ENCODE measurements around the gene LRRC55.
"Not testable (repeated sequence)": the region's sequence is repeated elsewhere in the genome, so short reads cannot be mapped to it uniquely, and the experiment has no call there.

Gene LRRC55

GRCh38 chr11:57162179-57162898 is 19.4 kb upstream of the LRRC55 start:
- FAIRE-seq: no peak

DNA sequence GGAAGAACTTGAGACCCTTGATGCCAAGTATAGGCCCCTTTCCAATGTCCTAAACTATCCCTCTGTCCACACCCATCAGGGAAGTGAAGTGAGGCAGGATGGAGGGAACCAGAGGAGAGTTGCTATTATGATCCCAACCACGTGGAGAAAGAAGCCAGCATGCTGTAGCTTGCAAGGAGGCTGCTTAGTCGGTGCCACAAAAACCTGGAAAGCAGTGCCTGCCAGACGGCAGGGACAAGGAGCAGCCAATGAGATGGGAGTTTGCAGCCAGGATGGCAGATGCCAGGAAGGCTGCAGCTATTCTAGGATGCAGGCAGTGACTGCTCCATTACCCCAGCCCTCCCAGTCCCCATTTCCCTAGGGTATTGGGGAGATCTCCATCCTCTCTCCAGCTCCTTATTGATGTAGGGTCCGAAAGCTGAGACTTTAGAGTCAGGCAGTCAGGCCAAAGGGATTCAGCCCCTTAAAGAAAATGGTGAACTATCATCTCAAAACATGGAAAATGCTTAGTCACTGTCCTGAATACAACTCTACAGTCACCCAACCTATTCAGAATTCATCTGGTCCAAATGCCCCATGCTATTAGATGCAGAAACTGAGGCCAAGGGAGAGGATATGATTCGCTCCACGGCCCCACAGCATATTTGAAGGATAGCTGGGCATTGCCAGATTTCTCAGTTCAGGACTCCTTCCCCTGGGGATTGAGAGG is 18.4 kb upstream of the LRRC55 start:
- no peak for FAIRE-seq

- FAIRE-seq: no peak
Observed at GRCh38 chr11:57164317-57164716, 17.4 kb upstream of the LRRC55 start.

DNA sequence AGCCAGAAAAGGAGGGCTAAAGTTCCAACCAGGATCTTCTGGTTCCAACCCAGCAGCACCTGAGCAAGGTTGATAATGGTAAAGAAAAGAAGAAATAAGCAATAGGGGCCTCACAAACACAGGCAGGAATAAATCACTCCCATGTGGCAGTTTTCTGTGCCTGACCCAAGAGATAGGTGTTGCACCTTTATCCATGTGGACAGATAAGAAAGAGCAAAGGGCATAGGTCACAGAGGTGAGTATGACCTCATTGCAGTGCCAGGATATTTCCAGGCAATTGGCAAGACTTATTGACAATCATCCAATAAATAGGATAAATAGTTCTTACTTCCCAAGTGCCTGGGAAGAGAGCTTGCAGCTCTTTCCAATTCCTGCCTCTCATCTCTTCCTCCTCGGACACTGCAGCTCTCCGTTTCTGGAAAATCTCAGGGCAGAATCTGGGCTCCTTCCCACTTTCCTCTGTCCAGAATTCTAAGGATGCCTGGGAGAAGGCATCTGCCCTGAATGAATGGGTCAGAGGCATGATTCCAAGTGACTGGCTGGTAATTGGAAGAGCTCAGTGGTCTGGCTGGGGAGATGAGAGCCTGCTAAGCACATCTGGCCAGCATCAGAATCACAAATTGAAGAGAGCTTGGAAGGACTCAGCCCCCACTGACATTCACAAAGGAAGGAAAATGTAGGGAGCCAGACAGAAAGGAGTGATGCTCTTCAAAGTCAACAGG is 14.5 kb upstream of the LRRC55 start:
- no peak for FAIRE-seq

DNA sequence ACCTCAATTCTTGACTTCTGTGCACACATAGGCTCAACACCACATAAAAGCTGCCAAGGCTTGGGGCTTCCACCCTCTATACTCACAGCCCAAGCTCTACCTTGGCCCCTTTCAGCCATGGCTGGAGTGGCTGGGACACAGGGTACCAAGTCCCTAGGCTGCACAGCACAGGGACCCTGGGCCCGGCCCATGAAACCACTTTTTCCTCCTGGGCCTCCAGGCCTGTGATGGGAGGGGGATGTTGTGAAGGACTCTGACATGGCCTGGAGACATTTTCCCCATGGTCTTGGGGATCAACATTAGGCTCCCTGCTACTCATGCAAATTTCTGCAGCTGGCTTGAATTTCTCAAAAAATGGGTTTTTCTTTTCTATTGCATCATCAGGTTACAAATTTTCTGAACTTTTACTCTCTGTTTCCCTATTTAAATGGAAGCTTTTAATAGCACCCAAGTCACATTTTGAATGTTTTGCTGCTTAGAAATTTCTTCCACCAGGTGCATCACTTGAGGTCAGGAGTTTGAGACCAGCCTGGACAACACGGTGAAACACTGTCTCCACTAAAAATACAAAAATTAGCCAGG is 11.9 kb upstream of the LRRC55 start:
- FAIRE-seq: not testable (repeated sequence)

DNA sequence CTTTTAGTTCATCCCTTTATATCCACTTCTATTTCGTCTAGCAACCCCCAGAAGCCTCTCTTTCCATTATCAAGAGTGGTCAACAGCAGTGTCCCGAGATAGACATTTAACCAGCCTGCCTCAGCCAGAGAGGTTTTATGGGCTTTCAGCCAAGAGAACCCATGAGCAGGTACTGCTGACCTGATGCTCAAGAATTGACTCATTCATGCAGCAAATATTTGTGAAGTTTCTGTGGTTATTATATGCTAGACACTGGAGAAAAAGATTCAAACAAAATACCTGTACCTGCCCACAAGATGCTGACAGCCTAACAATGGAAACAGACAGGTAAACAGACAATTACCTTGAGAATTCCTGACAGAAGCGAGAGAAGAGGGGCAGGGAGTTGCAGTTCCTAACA is 9.7 kb upstream of the LRRC55 start:
- no peak for FAIRE-seq

DNA sequence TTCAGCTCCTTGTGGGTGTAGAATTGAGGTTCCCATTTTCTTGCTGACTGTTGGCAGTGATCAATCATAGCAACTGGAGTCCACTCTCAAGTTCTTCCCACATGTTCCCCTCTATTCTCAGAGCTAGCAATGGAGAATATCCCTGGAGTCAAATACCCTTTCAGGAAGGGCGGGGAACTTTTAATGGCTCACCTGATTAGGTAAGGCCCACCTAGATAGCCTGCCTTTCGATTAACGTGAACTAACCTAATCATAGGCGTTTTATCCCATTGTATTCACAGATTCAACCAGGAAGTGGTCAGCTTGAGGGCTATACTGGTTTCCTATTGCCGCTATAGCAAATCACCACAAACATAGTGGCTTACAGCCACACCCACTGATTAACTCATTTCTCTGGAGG is 7.1 kb upstream of the LRRC55 start:
- no peak for FAIRE-seq

DNA sequence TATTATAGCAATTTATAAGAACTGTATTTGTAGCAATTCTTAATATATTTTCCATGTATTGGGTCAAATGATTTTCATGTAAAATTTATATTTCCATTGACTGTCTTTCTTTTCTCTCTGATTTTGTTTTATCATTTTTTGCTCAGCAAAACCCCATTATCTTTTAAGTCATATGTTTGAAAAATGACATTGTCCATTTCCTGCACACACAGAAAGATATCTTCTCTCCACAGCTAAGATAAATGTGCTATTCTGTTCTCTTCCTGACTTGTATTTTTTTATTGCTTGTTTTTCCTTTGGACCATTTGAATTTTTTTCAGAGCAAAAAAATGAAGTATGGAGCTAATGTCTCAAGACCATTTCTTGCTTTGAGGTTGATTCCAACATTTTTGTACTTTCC is 6.3 kb upstream of the LRRC55 start:
- no peak for FAIRE-seq

DNA sequence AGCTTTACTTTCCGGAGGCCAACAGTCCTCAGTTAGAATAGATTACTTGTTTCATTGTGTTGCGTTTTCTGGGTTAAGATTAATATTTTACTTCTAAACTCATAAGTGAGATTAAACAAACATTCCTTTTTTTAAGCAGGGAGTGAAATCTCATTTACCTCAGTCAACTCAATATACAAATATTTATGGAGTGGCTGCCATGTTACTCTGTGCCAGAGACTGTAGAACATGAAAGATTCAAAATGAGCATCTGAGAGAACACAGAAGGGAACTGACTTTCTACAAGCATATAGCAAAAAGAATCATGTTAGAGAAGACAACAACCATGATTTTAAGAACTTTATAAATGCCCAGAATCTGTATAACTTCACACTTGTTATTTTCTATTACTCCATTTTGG is 3.4 kb upstream of the LRRC55 start:
- no peak for FAIRE-seq

GRCh38 chr11:57179681-57180080 is 2.1 kb upstream of the LRRC55 start:
- FAIRE-seq: no peak

GRCh38 chr11:57180081-57180561 is 1.6 kb upstream of the LRRC55 start:
- FAIRE-seq: no peak

- no peak for FAIRE-seq
Observed at GRCh38 chr11:57180964-57181363, 789 bp upstream of the LRRC55 start.

DNA sequence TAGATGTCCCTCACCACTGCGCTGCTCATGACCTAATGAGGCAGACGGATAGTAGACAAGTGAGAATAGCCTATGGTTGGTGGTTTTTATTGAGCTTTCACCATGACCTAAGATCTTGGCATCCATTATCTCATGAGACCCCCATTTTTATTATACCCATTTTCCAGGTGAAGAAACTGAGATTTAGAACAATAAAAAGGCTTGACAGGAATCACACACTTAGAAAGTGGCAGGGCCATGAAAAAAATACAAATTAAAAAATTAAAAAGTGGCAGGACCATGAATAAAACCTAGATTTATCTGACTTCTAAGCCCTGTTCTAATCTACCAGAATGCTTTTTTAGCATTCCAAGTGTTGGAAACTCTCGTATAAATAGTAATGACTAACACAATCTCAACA is 1.1 kb downstream of the LRRC55 start:
- no peak for FAIRE-seq

DNA sequence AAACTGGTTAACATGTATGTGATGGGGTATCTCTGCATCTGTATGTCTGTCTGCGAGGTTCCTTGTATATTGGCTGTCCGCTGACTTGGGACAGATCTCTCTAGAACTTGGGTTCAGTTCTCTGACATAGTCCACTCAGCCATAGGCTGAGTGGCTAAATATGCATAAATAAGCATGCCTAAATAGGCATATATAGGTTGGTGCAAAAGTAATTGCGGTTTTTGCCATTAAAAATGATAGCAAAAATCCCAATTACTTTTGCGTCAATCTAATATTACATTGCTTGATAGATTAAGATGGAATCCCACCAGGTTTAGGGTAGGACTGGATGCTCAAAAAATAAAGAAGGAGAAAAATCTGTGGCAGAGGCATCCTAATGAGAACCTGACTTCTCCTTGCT is 8.8 kb downstream of the LRRC55 start:
- no peak for FAIRE-seq

GRCh38 chr11:57191311-57192219 is 9.8 kb downstream of the LRRC55 start:
- FAIRE-seq: no peak

GRCh38 chr11:57192316-57192715 is 10.6 kb downstream of the LRRC55 start:
- no peak for FAIRE-seq

- FAIRE-seq: no peak
Observed at GRCh38 chr11:57196596-57196995, 14.8 kb downstream of the LRRC55 start.

DNA sequence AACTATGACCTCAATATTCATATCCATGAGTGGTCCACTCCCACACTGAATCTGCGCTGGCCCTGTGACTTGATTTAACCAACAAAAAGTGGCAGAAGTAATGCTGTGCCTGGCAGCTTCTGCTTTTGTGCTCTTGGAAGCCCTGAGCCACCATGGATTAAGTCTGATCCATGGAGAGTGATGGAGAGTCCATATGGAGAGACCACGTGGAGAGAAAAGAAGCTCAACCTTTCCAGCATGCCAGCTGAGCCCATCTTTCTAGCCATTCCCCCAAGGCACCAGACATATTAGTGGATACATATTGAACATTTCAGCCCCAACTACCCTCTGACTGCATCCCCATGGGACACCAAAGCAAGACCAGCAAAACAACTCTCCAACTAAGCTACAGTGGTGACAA is 16.0 kb downstream of the LRRC55 start:
- no peak for FAIRE-seq

- no peak for FAIRE-seq
Observed at GRCh38 chr11:57199330-57199729, 17.6 kb downstream of the LRRC55 start.

DNA sequence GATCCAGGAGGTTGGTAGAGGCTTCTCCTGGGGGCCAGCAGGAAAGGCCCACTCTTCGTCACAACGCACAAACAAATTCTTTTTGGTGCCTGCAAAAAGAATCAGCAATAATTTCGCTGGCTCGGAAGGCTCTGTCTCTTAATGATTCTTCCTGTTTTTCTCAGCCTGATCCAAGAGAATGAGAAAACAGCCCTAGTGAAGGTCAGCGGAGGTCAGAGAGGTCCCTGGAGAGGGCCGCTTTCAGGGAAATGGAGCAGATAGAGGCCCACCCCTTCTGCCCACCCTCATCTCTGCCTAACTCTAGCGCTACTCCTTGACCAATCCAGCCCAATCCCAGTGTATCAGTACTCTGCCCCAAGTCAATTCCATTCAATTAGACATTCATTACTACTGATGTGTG is 19.2 kb downstream of the LRRC55 start:
- no peak for FAIRE-seq

DNA sequence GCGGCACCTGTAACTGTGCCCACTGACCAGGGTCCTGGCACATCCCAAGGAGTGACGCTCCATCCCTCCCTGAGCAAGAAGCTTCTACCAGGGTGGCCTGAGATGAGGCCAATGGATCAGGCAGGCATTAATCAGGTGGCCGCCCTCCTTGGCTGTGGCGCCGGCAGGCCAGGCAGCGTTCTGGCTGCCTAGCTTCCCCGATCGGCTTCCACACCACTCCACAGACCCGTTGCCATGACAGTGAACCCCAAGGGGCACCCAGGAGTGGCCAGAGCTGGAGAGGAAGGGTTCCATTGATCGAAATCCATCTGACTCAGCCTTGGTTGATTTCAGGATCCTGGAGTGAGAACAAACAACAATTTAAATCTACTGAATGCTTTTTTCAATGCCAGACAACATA is 20.5 kb downstream of the LRRC55 start:
- FAIRE-seq: no peak

GRCh38 chr11:57203359-57203758 is 21.6 kb downstream of the LRRC55 start:
- FAIRE-seq: no peak
